ENCODE results near the gene CUBN.

The CUBN gene

GRCh38 chr10:16944402-16944801 is 185.2 kb downstream of the CUBN start:
- DNase-seq = no peak

GRCh38 chr10:16943295-16944285 is 186.0 kb downstream of the CUBN start:
- DNase-seq = no peak

DNA sequence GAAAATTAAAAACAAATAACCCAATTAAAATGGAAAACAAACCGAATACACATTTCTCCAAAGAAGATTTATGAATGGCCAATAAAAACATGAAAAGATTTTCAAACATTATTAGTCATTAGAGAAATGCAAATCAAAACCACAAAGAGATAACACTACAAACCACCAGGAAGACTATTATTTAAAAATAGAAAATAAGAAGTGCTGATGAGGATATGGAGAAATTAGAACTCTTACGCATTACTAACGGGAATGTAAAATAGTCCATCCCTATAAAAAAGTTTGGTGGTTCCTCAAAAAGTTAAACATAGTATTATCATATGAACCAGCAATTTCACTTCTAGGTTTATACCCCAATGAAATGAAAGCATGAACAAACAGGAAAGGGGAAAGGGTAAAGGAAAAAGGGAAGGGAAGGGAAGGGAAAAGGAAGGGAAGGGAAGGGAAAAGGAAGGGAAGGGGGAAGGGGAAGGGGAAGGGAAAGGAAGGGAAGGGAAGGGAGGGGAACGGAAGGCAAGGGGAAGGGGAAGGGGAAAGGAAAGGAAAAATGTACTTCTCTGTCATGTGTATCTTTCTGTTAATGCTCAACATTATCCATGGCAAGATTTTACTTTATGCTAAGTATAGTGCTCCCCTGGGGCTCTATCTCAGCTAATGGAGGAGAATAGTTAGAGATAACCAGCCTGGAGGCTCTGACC is 187.1 kb downstream of the CUBN start:
- DNase-seq = no peak

DNA sequence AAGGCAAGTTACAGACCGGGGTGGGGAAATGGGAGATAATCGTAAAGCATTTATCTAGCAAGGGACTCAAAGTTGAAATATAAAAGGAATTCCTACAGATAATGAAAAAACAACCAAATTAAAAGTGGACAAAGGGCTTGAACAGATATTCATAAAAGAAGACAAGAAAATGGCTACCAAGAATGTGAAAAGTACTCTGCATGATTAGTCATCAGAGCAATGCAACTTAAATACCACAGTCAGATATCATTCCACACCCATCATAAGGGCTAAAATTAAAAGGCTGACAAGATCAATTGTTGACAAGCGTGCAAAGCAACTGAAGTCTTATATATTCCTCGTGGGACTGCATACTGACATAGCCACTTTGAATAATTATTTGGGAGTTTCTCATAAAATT is 187.7 kb downstream of the CUBN start:
- no peak for DNase-seq

DNA sequence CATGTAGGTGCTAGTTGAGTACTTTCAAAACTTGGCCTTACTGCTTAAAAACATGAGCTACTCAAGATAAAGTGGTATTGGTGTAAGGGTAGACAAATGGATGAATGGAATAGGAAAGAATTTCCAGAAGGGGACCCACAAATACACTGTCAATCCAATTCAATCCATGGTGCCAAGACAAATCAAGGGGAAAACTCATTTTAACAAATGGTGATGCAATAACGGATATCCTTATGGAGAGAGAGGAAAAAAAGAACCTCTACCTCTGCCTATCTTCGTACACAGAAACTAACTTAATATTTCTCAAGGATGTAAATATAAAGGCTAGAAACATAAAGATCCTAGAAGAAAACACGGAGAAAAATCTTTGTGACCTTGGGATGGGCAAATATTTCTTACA is 188.5 kb downstream of the CUBN start:
- no peak for DNase-seq

DNA sequence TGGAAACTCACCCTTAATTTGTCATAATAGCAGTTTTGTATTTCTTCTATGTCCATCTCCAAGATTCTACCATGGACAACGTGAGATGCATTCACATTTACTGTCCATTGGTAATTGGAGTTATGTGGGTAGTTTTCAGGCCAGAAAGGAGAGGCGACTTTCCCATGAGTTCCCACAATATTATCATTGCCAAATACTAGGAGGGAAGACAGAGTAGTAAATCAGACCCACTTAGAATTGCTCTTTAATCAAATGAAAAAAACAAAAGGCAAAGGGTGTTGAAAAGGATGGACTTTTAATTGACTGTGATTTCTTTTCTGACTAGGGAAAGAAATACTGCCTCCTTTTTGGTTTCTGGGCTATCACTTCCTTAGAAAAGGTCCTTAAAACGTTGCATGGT is 190.7 kb downstream of the CUBN start:
- DNase-seq = no peak

DNA sequence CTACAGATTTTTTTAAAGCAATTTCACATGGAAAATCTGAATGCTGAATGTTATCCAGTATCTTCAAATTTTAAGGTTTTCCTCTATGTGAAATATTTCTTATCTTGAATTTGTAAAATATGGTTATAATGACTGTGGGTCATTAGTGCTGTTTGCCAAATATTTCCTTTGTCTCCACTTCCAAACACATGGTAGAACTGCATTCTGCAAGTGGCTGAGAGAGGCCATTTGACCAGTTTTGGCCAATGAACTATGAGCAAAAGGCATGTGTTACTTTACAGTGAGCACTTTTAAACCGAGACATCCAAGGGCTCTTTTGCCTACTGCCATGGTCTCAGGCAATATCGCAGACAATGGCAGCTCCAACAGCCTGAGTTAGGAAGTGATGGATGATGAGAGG is 195.2 kb downstream of the CUBN start:
- DNase-seq = no peak

DNA sequence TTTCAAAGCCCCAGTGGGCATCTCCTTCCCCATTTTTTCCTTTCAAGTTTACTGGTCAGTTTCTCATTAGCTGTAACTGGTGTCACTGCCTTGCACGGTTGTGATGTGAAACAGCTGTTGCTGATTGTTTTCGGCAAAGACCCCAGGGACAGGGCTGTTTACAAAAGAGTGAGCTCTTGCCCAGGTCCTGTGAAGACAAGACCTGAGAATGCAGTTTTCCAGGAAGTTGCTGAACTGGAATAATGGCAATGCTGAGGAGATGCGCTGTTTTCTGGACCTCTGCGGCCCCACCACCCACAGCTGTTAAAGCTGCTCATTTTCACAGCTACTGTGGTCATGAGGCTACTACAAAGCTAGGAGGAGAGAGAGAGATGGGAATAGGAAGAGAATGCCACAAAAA is 195.8 kb downstream of the CUBN start:
- no peak for DNase-seq

DNA sequence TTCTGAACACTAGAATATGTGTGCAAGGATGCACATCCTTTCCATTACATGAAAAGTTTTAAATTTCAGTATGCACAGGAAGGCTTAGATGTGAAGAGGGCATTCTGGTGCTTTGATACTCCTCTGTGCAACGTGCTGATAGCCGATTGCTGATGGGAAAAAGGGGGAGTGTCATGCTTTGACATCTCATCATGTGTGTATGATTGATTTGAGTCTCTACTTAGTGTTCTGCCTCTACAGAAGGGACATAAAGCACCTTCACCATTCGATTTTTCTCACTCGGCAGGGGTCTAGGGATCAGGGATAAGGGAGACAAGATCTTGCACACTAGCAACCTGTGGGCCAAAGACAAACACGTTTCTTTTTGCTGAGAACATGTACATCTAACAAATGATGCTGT is 197.7 kb downstream of the CUBN start:
- no peak for DNase-seq

DNA sequence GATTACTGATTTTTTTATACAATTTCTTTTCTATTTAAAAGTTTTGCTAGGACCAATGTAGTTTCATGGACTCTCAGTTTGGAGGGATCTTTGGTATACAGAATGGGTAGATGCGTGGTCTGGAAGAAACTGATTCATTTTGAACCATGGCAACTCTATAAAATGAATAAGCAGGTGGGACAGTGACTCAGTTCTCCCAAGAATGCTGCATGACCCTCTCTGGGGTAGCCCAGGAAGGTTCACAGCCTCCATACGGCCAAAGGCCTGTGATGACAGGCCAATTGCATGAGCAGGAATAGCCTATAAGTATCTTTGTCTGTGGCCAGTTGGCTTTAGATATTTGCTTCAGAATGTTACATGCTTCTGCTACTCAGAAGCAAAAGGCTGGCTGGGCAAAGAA is 199.1 kb downstream of the CUBN start:
- no peak for DNase-seq

- DNase-seq = no peak
Measured at GRCh38 chr10:16929069-16929468, 200.5 kb downstream of the CUBN start.

- DNase-seq = no peak
Measured at GRCh38 chr10:16927546-16927945, 202.1 kb downstream of the CUBN start.

DNA sequence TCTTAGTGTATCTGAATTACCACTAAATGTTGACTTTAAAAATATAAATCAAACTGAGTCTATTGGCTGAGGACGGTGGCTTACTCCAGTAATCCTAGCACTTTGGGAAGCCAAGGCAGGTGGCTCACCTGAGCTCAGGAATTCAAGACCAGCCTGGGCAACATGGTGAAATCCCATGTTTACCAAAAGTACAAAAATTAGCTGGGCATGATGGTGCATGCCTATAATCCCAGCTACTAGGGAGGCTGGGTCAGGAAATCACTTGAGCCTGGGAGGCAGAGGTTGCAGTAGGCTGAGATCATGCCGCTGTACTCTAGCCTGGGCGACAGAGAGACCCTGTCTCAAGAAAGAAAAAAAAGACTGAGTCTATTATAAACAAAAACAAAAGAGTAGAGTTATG is 205.9 kb downstream of the CUBN start:
- no peak for DNase-seq

- DNase-seq = no peak
Measured at GRCh38 chr10:16923309-16923708, 206.3 kb downstream of the CUBN start.

DNA sequence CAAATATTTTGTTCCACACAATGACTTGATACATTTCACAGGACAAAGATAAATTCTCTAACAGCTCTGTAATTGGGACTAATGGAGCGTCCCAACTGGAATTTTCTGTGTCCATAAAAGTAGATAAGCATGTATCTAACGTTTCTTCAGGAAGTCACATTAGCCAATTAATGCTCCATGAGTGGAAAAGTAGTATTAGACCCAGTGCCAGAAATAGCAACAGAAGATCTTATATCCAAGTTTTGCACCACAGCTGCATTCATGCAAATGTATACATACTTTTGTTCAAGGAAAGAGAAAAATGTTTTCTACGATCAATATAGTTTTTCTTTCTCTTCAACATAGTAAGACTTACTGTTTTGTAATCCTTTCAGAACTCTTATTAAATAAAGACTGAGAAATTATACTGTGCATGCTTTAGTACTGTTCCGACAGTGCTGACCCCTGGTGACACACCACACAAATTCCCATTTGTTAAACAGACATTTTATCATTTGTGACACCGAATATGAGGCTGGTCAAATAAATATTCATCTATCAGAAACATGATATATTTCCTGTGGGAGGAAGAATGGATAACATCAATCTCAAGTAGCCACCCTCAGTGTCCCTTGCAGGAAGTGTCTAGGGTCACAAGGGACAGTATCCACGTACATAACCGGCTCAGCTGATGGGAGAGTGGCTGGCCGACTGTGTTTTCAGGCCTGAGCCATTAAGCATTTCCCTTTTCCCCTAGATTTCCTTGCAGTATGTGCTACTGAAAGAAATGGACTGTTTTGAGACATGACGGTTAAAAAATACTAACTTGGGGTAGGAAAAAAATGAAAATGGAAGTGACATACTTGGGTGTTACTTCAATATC is 210.3 kb downstream of the CUBN start:
- no peak for DNase-seq

DNA sequence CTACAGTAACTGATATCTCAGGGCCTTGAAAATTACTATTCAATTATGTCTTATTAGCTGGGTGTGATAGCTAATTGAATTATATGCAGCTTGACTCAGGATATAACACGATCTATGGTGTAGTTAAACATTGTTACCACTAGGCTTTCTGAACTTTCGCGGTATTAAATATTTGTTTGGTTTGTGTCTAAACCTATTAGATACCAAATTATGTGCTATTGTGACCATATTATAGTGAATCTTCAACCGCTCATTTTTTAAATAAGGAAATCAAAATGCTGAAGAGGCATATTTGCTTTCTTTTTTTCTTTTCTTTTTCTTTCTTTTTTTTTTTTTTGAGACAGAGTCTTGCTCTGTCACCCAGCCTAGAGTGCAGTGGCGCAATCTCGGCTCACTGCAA is 213.1 kb downstream of the CUBN start:
- no peak for DNase-seq

DNA sequence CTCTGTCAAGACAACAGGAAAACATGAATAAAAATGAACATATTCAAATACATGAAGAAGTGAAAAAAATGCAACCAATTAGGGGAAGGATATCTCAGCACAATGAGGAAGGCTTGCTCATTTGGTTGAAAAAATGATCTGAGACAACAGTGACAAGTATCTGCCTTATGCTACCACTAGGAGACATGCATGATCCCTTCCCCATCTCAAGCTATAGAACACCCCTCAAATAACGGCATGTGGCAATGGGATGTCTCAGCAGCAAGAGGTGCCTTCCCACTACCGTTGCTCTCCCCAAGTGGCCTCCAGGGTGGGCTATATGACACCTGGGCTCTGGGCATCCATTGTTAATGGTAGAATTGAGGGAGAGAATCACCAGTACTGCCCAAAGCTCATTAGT is 214.3 kb downstream of the CUBN start:
- DNase-seq = no peak

DNA sequence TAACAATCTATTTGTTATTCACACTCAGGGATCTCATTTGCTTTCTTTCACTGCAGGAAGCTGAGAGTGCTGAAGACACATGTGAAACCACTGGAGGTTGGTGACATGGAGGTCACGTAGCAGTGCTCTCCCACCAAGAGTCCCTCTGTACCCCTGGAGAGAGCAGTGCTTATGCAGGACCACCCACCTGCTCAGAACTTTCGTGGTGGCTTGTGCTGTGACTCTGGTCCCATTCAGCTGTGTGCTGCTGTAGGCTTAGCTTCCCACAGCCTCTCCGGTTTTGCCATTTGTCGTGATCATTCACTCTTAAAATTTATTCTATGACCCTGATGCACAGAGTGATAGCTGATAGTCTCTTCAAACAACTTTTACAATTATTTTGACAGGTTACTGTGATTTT is 216.3 kb downstream of the CUBN start:
- no peak for DNase-seq

DNA sequence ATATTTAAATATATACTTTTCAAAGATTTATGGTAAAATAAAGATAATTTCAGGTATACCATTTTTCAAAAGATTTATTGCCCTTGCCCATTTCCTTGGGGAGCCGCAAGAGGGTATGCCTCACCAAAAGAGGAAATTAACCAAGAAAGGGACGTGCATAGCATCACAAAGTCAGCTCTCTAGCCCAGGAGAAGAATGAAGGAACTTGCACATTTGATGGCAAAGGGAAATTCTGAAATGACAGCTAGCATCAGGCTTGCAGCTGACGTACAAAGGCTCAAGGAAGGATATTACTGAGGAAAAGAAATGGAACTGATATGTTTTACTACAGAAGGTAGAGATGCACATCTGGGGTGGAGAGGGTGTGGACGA is 218.8 kb downstream of the CUBN start:
- DNase-seq = no peak

- no peak for DNase-seq
Measured at GRCh38 chr10:16909961-16910792, 219.4 kb downstream of the CUBN start.

DNA sequence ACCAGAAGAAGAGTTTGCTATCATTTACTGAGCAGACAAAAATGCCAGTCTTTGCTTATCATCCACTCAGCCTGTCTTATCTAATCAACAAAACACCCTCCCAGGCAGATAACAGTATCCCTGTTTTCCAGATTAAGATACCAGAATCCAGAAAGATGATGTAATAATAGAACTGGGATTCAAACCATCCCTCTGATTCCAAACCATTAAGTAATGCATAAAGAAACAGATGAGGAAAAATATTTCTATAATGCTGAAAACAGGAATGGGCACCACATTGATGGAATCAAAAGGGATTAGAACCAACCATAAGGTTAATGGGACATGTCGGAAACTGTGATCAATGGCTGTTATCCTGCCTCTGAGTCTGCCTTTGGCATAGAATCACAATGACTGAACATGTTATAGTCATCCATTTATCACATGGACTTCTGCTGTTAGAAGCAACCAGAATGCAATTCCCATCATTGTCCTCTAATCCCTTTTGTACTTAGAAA is 220.3 kb downstream of the CUBN start:
- DNase-seq = no peak

DNA sequence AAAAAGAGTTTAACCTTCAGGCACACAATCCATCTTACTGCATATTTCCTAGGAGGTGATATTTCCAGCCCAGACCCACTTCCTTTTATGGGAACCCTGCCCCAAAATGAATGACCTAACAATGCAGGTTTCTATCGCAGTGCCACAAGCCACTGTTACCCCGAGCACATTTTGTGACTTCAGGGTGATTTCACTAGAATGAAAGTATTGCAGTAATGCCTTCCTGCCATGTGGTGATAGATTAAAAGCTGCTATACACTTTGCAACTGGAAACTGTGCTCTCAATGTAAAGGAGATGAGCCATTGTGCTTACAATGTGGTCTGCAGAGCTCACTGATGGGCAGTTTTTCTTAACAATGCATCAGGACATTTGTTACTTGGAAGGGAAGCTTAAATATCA is 221.9 kb downstream of the CUBN start:
- DNase-seq = no peak
